GM20000 (cell line): Measurements from ENCODE around the gene ROBO1.

Source experiments
- DNase-seq: peaks from one replicate; pipeline ENCODE4 v3.0.0; 2012; ENCODE audit warnings: low spot score
- CTCF ChIP-seq: IDR thresholded peaks from 2 replicates; pipeline ENCODE4 v1.5.1; 2012; ENCODE audit warnings: mild to moderate bottlenecking, control low read depth; ENCODE audit errors: extremely low read depth, missing control alignments

Gene ROBO1

DNA sequence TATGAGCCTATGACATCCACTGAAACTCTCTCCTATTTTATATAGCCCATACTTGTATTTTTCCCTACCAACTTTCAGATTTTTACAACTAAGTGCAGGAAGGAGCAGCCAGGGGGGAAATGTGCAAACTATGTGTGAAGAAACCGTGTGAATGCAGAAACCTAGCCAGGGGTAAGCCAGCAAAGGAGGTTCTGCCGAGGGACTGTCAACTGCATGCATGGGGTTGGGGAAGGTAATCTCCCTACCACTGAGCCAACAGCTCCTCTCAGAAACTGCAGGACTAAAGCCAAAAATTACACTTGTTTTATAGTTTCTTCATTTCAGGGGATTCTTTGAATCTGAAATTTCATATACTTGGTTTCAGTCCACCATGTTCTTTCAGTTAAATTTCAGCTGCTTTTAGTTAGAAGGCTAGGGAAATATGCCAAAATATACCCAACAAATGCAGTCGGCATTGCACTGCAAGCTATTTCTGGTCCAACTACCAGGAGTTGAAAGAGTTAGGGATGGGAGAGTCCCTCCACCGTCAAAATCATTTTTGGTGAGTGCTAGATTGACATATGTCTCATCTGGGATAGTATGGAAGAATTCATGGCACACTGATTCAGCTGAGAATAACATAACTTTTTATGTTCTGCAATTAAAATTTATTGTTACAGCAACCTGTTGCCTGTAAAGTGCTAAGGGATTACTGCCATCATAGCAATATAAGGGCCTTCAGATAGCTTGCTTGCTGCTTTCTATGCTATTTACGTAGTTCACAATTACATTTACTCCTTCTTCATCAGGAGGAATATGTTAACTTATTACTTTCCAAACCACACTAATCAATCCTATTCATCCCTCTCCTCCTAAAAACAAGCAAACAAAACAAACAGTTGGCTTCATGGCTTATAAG, 904.2 kb downstream of the ROBO1 start:
- TF ChIP-seq CTCF, result no peak
- DNase-seq, result no peak

DNA sequence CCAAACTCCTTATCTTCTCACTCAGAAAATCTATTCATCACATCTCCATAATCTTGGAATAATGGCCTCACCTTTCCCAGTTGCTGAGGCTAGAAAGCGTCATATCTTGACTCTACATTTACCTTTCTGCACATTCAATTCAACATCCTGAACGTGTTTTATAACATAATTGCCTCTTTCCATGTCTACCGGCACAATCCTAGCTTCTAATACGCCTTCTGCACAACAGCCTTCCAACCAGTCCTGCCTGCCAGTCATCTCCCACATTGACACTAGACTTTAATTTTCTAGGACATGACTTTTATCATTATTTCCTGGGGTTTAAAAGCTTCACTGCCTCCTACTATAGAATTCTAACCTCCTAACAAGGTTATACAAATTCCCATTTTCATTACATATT, 906.6 kb downstream of the ROBO1 start:
- no peak for DNase-seq
- no peak for TF ChIP-seq CTCF

DNA sequence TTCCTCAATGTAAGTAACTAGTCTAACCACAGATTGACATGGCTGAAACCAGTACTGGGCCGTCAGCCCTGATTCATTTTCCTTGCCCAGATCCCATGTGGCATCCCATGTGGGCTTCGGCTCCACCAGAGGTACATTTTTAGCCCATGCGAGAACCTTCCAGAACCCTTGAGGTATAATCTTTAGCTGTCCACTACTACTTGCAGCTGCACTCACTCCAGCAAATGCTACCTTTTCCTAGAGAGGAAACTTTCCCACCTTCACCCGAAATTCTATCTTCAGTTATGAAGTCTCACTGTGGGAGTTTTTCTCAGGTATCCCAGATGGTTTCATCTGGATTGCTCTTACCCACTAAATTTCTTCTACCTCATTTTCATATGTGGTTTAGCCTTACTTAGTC, 907.2 kb downstream of the ROBO1 start:
- no peak for DNase-seq
- no peak for TF ChIP-seq CTCF

- TF ChIP-seq CTCF, result no peak
- DNase-seq, result no peak
Measured at GRCh38 chr3:78858910-78859309, 908.9 kb downstream of the ROBO1 start.

- no peak for TF ChIP-seq CTCF
- no peak for DNase-seq
Measured at GRCh38 chr3:78858174-78858573, 909.6 kb downstream of the ROBO1 start.

GRCh38 chr3:78857494-78858111, 910.2 kb downstream of the ROBO1 start:
- DNase-seq, result no peak
- no peak for TF ChIP-seq CTCF

DNA sequence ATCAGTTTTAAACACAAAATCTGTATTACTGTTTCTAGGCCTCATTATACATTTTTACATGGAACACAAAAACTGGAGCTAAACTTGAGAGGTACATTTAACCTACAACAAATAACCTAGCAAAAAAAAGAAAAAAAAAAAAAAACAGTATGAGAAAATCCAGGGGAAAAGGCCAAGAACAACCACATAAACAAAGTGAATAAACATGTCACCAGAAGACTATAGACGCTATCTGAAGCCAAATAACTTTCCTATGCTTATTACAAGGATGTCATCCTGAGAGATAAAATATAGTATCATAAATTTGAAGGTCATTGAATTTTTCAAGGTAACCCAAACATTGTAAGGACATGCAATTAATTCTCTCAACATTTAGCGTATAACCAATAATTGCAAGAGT, 911.6 kb downstream of the ROBO1 start:
- TF ChIP-seq CTCF, result no peak
- no peak for DNase-seq
